Fibroblast of pulmonary artery (primary cell): ENCODE measurements around the gene YARS1.
A peak's percentile ranks its signal among the peaks of the same experiment; 100 is the strongest.

Source experiments
- DNase-seq: peaks from one replicate; pipeline ENCODE4 v3.0.0-alpha.2; 2010; ENCODE audit warnings: low read depth
- H3K4me3 ChIP-seq: replicated peaks from 2 replicates; pipeline ENCODE4 v1.5.1; 2011; ENCODE audit warnings: low read depth, mild to moderate bottlenecking, control low read depth, low read length, moderate library complexity
- CTCF ChIP-seq: IDR thresholded peaks from 2 replicates; pipeline ENCODE4 v1.5.1; 2011; ENCODE audit warnings: mild to moderate bottlenecking, control low read depth, low read length, inconsistent platforms; ENCODE audit errors: missing control alignments

YARS1 gene

GRCh38 chr1:32817159-32817814 is at the start of gene YARS1, which contains the start of gene S100PBP:
YARS1 (minus strand) TSS chr1:32817358; CDS start chr1:32817244, 114 bp downstream.
S100PBP (plus strand) TSS chr1:32817653; CDS start chr1:32826100, 8,447 bp downstream.
- H3K4me3 ChIP-seq, result peak within 1 kb of the TSS; percentile 99
- TF ChIP-seq CTCF, result no peak
- DNase-seq, result peak; percentile 98

DNA sequence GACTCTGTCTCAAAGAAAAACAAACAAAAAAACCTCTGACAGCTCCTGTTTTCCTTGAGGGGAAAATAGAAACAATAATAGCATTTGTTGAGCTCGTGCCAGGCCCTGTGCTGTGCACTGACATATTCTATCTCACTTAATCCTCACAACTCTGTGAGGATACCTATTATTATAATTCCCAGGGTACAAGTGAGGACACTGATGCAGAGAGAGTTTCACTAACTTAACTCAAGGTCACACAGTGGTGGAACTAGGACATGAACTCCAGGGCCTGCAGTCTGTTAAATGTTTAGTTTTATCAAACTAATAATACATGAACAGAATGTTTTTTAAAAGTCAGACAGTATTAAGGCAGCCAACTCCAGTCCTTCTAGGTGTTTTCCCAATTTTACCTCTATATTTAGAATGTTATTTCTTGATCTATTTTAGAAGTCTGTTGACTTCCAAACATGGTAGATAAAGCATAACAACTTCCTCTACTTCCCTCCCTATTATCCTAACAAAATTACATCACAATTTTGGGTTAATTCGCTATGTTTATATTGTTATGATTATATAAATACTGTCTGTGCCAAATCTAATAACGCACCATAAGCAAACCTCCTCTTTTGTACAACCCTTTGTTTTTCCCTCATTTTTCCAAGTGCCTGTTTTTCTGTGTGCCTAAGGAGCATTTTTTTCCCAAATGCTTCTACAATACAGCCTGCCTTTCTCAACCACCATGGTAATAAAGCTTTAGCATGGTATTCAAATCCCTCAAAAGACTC is 48.7 kb upstream of the YARS1 start:
- TF ChIP-seq CTCF, result no peak
- no peak overlapping the region for H3K4me3 ChIP-seq
- no peak for DNase-seq

GRCh38 chr1:32864375-32865019 is 47.3 kb upstream of the YARS1 start:
- DNase-seq, result no peak

GRCh38 chr1:32863881-32864245 is 46.7 kb upstream of the YARS1 start:
- TF ChIP-seq CTCF, result no peak
- H3K4me3 ChIP-seq, result no peak overlapping the region
- no peak for DNase-seq

More at GRCh38 chr1:32864375-32865019, 47.3 kb upstream of the YARS1 start:
- H3K4me3 ChIP-seq, result no peak overlapping the region
- no peak for TF ChIP-seq CTCF

DNA sequence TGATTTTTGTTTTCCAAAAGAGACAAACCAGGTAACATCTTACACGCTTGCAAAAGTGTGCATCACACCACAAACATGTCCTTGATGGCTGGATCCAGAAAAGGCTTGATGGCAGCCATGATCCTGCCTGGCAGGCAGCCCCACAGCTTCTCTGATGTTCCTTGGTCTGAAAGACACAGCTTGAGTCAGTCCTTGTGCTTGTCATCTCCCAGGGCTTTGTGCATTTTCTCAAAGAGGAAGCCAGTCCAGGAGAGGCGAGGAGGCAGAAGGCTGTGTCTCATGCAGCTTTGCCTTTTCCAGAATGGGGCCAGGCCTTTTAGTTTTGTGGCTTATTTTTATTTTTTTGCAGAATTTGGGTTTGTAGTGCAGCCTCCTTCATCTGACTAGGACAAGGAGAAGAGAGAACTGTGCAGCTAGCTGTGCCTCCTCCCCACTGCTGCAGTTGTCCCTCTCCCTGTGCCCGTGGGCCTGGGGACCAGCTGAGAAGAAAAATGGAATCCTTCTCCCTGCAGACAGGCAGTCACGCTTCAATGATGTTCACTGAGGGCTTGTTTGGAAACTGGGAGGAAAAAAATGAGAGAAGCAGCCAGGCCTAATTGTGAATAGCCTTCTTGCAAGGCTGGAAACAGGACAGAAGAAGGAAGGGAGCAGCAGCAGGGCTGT is 46.2 kb upstream of the YARS1 start:
- DNase-seq, result no peak
- no peak for TF ChIP-seq CTCF
- H3K4me3 ChIP-seq, result no peak overlapping the region

DNA sequence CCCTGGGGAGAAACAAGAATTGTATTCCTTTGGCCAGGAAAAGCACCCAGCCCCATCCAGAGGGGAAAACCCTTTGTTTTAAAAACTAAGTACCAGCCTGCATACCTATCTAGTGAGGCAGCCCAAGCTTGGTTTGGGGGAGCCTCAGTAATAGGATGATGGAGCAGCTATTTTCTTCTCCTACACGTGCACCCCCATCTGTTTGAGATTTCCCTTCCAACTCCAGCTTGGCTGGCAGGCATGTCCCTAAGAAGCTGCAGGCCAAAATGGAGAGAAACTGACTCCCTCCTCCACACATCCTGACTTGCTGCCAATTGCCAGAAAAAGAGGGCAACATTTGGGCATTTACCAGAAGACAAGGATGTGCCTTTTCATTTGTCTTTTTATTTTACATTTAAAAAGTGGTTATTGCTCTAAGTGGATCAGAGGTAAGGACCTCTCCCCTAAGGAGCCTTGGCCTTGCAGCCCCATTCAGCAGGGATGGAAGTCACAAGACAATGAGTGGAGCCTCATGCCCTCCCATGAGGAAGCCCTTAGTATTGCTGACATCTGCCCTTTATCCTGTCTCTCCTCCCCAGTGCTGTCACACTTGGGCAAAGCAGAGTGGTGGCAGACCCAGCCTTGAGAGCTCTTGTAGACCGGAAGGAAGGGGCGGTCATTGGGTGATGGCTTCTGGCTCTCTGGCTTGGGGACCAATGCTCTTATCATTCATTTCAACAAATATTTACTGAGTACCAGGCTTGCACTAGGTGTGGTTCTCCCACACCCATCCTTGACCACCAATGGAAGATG is 44.9 kb upstream of the YARS1 start:
- DNase-seq, result no peak
- no peak for TF ChIP-seq CTCF
- no peak overlapping the region for H3K4me3 ChIP-seq
